Fibroblast of lung (primary cell): ENCODE results near the gene PSMB5.

ENCODE experiments used
- EZH2 ChIP-seq: IDR thresholded peaks from 2 replicates; pipeline ENCODE4 v1.5.1; 2012; ENCODE audit warnings: low read length, control low read depth, mild to moderate bottlenecking; ENCODE audit errors: missing control alignments
- TF ChIP-seq, protein P1 (sequence below), 2 donors: IDR thresholded peaks in 1 of 2; conservative IDR thresholded peaks in 1 of 2; 1 replicate in 1 of 2; 2 replicates in 1 of 2; pipeline ENCODE4 v1.5.1; 2011 to 2012; ENCODE audit warnings: low read length in 2 of 2, control low read depth in 1 of 2, inconsistent platforms in 1 of 2, low read depth in 1 of 2, mild to moderate bottlenecking in 1 of 2

DNA sequence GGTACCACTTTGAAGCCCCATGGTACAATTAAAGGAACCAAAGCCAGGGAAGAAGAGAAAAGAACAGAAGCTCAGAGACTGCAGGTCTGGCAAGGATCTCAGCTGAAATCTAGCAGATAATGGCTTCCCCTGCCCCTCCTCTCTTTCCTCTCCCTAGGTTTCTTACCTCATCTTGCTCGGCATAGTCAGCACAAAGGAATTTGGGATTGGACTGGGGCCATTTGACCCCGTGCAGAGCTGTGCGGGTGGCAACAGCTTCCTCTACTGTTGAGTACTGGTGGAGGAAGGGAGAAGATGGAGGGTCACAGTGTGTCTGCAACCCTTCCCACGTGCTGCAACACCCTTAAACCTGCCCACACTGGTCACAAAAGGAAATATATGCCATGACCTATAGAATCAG, 27.3 kb upstream of the PSMB5 start:
- TF ChIP-seq, protein P1, sequence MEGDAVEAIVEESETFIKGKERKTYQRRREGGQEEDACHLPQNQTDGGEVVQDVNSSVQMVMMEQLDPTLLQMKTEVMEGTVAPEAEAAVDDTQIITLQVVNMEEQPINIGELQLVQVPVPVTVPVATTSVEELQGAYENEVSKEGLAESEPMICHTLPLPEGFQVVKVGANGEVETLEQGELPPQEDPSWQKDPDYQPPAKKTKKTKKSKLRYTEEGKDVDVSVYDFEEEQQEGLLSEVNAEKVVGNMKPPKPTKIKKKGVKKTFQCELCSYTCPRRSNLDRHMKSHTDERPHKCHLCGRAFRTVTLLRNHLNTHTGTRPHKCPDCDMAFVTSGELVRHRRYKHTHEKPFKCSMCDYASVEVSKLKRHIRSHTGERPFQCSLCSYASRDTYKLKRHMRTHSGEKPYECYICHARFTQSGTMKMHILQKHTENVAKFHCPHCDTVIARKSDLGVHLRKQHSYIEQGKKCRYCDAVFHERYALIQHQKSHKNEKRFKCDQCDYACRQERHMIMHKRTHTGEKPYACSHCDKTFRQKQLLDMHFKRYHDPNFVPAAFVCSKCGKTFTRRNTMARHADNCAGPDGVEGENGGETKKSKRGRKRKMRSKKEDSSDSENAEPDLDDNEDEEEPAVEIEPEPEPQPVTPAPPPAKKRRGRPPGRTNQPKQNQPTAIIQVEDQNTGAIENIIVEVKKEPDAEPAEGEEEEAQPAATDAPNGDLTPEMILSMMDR (conservative IDR thresholded peaks at IDR 0.05 in 1 of 2, IDR thresholded peaks at IDR 0.05 in 1 of 2; ENCODE audit: low read depth in 1 of 2, low read length in 2 of 2): no peak
- no peak for TF ChIP-seq EZH2
